GM19455 (cell line): ENCODE data around the gene MINK1.
A peak's percentile ranks its signal among the peaks of the same experiment; 100 is the strongest.
"Not testable (repeated sequence)": the region's sequence is repeated elsewhere in the genome, so short reads cannot be mapped to it uniquely, and the experiment has no call there.

Experiments
- ATAC-seq: cut with Tn5 transposase; IDR thresholded peaks from one replicate; pipeline ENCODE4 v1.9.1; 2021; ENCODE audit not compliant: unreplicated experiment

MINK1 gene

GRCh38 chr17:4897198-4897687 is 64.1 kb downstream of the MINK1 start:
- ATAC-seq = no peak

- ATAC-seq = no peak
Observed at GRCh38 chr17:4897785-4898184, 64.6 kb downstream of the MINK1 start.

- no peak for ATAC-seq
Observed at GRCh38 chr17:4898351-4898750, 65.2 kb downstream of the MINK1 start.

GRCh38 chr17:4898927-4899326 is 65.8 kb downstream of the MINK1 start:
- ATAC-seq = peak; percentile 11

GRCh38 chr17:4899341-4900230 is 66.4 kb downstream of the MINK1 start, which contains the start of gene C17orf107:
Gene C17orf107, plus strand, starts transcription at chr17:4899536. Its CDS starts 227 bp downstream, at chr17:4899763.
- ATAC-seq = peak; percentile 51

GRCh38 chr17:4900231-4901107 is 67.3 kb downstream of the MINK1 start:
- ATAC-seq = no peak

GRCh38 chr17:4901108-4901647 is 68.0 kb downstream of the MINK1 start:
- no peak for ATAC-seq

GRCh38 chr17:4901648-4902344 is 68.7 kb downstream of the MINK1 start:
- no peak for ATAC-seq

GRCh38 chr17:4902540-4902939 is 69.4 kb downstream of the MINK1 start:
- ATAC-seq = no peak

GRCh38 chr17:4903051-4903818 is 70.1 kb downstream of the MINK1 start, which contains the start of gene CHRNE:
Gene CHRNE, minus strand, starts transcription at chr17:4903098. Its CDS starts 35 bp downstream, at chr17:4903063.
- no peak for ATAC-seq

- ATAC-seq = not testable (repeated sequence)
Observed at GRCh38 chr17:4906642-4907041, 73.5 kb downstream of the MINK1 start.

GRCh38 chr17:4908301-4908700 is 75.2 kb downstream of the MINK1 start:
- ATAC-seq = no peak

GRCh38 chr17:4908711-4909496 is 75.8 kb downstream of the MINK1 start:
- no peak for ATAC-seq

- ATAC-seq = no peak
Observed at GRCh38 chr17:4913994-4914393, 80.9 kb downstream of the MINK1 start.

- ATAC-seq = not testable (repeated sequence)
Observed at GRCh38 chr17:4914551-4914950, 81.4 kb downstream of the MINK1 start.

- no peak for ATAC-seq
Observed at GRCh38 chr17:4919511-4920047, 86.4 kb downstream of the MINK1 start.

GRCh38 chr17:4920351-4921048 is 87.4 kb downstream of the MINK1 start:
- ATAC-seq = no peak

GRCh38 chr17:4921320-4921719 is 88.2 kb downstream of the MINK1 start:
- no peak for ATAC-seq
